Liver (tissue), 3 donors: ENCODE results near the gene GLIPR2.

Source experiments
- CTCF ChIP-seq: fragments of 150-350 bp; IDR thresholded peaks from 2 replicates; pipeline ENCODE4 v1.5.1; 2017; ENCODE audit warnings: improper control_type of control experiment, low read depth, low read length; ENCODE audit not compliant: missing input control
- FOXA1 ChIP-seq: IDR thresholded peaks from 2 replicates; pipeline ENCODE4 v1.6.1; 2016; ENCODE audit warnings: antibody characterized with exemption
- MAX ChIP-seq: IDR thresholded peaks from 2 replicates; pipeline ENCODE4 v1.6.1; 2016; ENCODE audit warnings: antibody characterized with exemption
- YY1 ChIP-seq: IDR thresholded peaks from 2 replicates; pipeline ENCODE4 v1.6.1; 2016; ENCODE audit warnings: antibody characterized with exemption, mild to moderate bottlenecking
- TF ChIP-seq, protein P1 (sequence below): IDR thresholded peaks from 2 replicates; pipeline ENCODE4 v1.6.1; 2016; ENCODE audit warnings: antibody characterized with exemption
- TF ChIP-seq, protein P2 (sequence below): IDR thresholded peaks from 2 replicates; pipeline ENCODE4 v1.6.1; 2016; ENCODE audit warnings: antibody characterized with exemption, mild to moderate bottlenecking
- donor health status: healthy.
- donor health status: healthy.

DNA sequence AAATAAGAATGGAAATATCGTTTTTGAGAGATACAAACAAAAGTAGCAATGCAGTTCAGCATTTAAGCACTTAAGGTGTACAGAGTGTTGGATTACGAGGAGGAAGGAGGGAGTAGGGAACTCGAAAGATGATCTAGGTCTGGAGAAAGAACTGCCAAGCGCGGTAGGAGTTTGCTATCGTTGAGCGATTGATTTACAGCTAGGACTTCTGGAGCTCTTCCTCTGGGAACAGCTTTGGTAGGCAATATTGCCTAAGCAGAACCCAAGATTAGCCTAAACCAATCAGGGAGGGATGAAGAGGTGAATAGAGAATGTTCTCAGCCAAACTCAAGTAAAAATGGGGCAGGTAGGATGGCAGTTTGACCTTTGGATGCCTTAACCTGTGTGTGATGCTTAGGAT lies 55.2 kb downstream of the GLIPR2 start:
- TF ChIP-seq CTCF (no peak), MAX (no peak), YY1 (no peak), FOXA1 (no peak)
- TF ChIP-seq, protein P1, sequence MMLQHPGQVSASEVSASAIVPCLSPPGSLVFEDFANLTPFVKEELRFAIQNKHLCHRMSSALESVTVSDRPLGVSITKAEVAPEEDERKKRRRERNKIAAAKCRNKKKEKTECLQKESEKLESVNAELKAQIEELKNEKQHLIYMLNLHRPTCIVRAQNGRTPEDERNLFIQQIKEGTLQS: no peak
- TF ChIP-seq, protein P2, sequence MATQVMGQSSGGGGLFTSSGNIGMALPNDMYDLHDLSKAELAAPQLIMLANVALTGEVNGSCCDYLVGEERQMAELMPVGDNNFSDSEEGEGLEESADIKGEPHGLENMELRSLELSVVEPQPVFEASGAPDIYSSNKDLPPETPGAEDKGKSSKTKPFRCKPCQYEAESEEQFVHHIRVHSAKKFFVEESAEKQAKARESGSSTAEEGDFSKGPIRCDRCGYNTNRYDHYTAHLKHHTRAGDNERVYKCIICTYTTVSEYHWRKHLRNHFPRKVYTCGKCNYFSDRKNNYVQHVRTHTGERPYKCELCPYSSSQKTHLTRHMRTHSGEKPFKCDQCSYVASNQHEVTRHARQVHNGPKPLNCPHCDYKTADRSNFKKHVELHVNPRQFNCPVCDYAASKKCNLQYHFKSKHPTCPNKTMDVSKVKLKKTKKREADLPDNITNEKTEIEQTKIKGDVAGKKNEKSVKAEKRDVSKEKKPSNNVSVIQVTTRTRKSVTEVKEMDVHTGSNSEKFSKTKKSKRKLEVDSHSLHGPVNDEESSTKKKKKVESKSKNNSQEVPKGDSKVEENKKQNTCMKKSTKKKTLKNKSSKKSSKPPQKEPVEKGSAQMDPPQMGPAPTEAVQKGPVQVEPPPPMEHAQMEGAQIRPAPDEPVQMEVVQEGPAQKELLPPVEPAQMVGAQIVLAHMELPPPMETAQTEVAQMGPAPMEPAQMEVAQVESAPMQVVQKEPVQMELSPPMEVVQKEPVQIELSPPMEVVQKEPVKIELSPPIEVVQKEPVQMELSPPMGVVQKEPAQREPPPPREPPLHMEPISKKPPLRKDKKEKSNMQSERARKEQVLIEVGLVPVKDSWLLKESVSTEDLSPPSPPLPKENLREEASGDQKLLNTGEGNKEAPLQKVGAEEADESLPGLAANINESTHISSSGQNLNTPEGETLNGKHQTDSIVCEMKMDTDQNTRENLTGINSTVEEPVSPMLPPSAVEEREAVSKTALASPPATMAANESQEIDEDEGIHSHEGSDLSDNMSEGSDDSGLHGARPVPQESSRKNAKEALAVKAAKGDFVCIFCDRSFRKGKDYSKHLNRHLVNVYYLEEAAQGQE: no peak
